Endothelial cell of umbilical vein (primary cell): Measurements from ENCODE around the gene ZNF775. TPM values are rescaled to one million over a fixed set of nuclear protein-coding genes. Genes with fewer than 3 reads are reported as not detected.
A peak's percentile ranks its signal among the peaks of the same experiment; 100 is the strongest.

Experiments
- BruUV-seq: library from RNA; stranded (reverse); fragments of 400-500 nt; replicated peaks from 2 replicates; lab custom pipeline; 2021; lab: Mats Ljungman, UMichigan
- CTCF ChIA-PET: fragments of 300-600, 350-600 bp; sonication (Branson Sonifier 250); formaldehyde crosslinking; loops from one replicate; lab custom pipeline; 2021; ENCODE audit warnings: antibody characterized with exemption, inconsistent platforms; lab: Charles Lee
- POLR2A ChIA-PET: fragments of 300-600, 350-600 bp; sonication (Branson Sonifier 250); formaldehyde crosslinking; loops from one replicate; lab custom pipeline; 2021; ENCODE audit warnings: antibody characterized with exemption, inconsistent platforms; lab: Charles Lee
- DNase-seq: peaks from one replicate; pipeline ENCODE4 v3.0.0-alpha.2; 2011; ENCODE audit warnings: low read depth, low spot score
- FAIRE-seq: peaks from 2 replicates; lab custom pipeline; 2011; peaks lifted over from hg19 to GRCh38; lab: Jason Lieb, UNC
- H2AFZ ChIP-seq: 2 replicates; pipeline ENCODE4 v1.6.0; 2012; ENCODE audit warnings: low read depth, low read length, control low read depth, inconsistent platforms
- H3K27ac ChIP-seq: 2 replicates; pipeline ENCODE4 v1.5.1; 2011; ENCODE audit warnings: low read depth, mild to moderate bottlenecking, control low read depth, low read length, moderate library complexity; ENCODE audit not compliant: insufficient read depth
- H3K27me3 ChIP-seq, 2 experiments: 2 replicates each; pipeline versions ENCODE4 v1.6.0 to v1.6.1; 2011; ENCODE audit warnings: low read length in 2 of 2, mixed read lengths in 1 of 2; ENCODE audit not compliant: control insufficient read depth in 2 of 2, insufficient read depth in 2 of 2
- H3K36me3 ChIP-seq, 2 experiments: 2 replicates in 1 of 2; 3 replicates in 1 of 2; pipeline ENCODE4 v1.5.1; 2011; ENCODE audit warnings: low read length in 2 of 2, mild to moderate bottlenecking in 1 of 2, moderate library complexity in 1 of 2; ENCODE audit not compliant: control insufficient read depth in 2 of 2, insufficient read depth in 2 of 2; ENCODE audit errors: extremely low read depth in 1 of 2
- H3K4me1 ChIP-seq: 3 replicates; pipeline ENCODE4 v1.5.1; 2011; ENCODE audit warnings: mild to moderate bottlenecking, low read length; ENCODE audit not compliant: control insufficient read depth, insufficient read depth; ENCODE audit errors: extremely low read depth
- H3K4me2 ChIP-seq: 2 replicates; pipeline ENCODE4 v1.6.1; 2011; ENCODE audit warnings: low read length, control low read depth, mixed read lengths; ENCODE audit not compliant: insufficient read depth
- H3K4me3 ChIP-seq, 3 experiments: fragments of 200-600 bp in 1 of 3; sonication (generic), shearing (Covaris generic) in 1 of 3; replicated peaks in 1 of 3; 2 replicates each; pipeline ENCODE4 v1.5.1; 2011 to 2016; ENCODE audit warnings: control low read depth in 3 of 3, low read length in 3 of 3, mild to moderate bottlenecking in 2 of 3, inconsistent platforms in 1 of 3, low read depth in 1 of 3, moderate library complexity in 1 of 3; ENCODE audit not compliant: insufficient read depth in 1 of 3
- H3K79me2 ChIP-seq: 2 replicates; pipeline ENCODE4 v1.6.0; 2012; ENCODE audit warnings: low read length, inconsistent platforms; ENCODE audit not compliant: control insufficient read depth, insufficient read depth
- H3K9ac ChIP-seq: replicated peaks from 2 replicates; pipeline ENCODE3; 2011; ENCODE audit warnings: low read length, control low read depth; ENCODE audit not compliant: insufficient read depth; ENCODE audit errors: extremely low read depth
- H3K9me1 ChIP-seq: replicated peaks from 3 replicates; pipeline ENCODE4 v1.6.0; 2011; ENCODE audit warnings: mild to moderate bottlenecking, low read length; ENCODE audit not compliant: control insufficient read depth, insufficient read depth; ENCODE audit errors: extremely low read depth
- H3K9me3 ChIP-seq: replicated peaks from 2 replicates; pipeline ENCODE4 v1.5.1; 2012; ENCODE audit warnings: low read length, inconsistent platforms; ENCODE audit not compliant: control insufficient read depth, insufficient read depth
- H4K20me1 ChIP-seq: replicated peaks from 2 replicates; pipeline ENCODE3; 2011; ENCODE audit warnings: mild to moderate bottlenecking, low read length; ENCODE audit not compliant: control insufficient read depth, insufficient read depth; ENCODE audit errors: extremely low read depth
- EZH2 ChIP-seq: IDR thresholded peaks from 2 replicates; pipeline ENCODE4 v1.6.1; 2012; ENCODE audit warnings: borderline replicate concordance, low read depth, mild to moderate bottlenecking, moderate library complexity, low read length, inconsistent platforms; ENCODE audit not compliant: severe bottlenecking
- FOS ChIP-seq: IDR thresholded peaks from 2 replicates; pipeline ENCODE4 v1.6.1; 2011; ENCODE audit warnings: mild to moderate bottlenecking, low read length, moderate library complexity, borderline replicate concordance; ENCODE audit not compliant: insufficient read depth
- GATA2 ChIP-seq: IDR thresholded peaks from 2 replicates; pipeline ENCODE4 v1.7.0; 2011; ENCODE audit warnings: low read depth, mild to moderate bottlenecking, moderate library complexity, mixed read lengths, low read length; ENCODE audit not compliant: insufficient read length, insufficient read depth
- JUN ChIP-seq: IDR thresholded peaks from 2 replicates; pipeline ENCODE4 v1.6.1; 2011; ENCODE audit warnings: borderline replicate concordance, low read depth; ENCODE audit not compliant: insufficient read length, insufficient read depth
- MAX ChIP-seq: IDR thresholded peaks from 2 replicates; pipeline ENCODE4 v1.6.1; 2011; ENCODE audit not compliant: insufficient read depth, insufficient read length
- MYC ChIP-seq: IDR thresholded peaks from one replicate; pipeline ENCODE4 v1.6.1; 2011; ENCODE audit warnings: mild to moderate bottlenecking, low read depth, low read length
- POLR2A ChIP-seq: IDR thresholded peaks from 2 replicates; pipeline ENCODE4 v1.6.1; 2012; ENCODE audit warnings: low read depth, mild to moderate bottlenecking, control low read depth, low read length
- POLR2AphosphoS5 ChIP-seq: IDR thresholded peaks from 2 replicates; pipeline ENCODE4 v1.6.1; 2012; ENCODE audit warnings: low read depth, mild to moderate bottlenecking, control low read depth, low read length, moderate library complexity; ENCODE audit not compliant: insufficient read depth
- dilution Hi-C: fragments of 300-500 bp; cut with MboI; formaldehyde crosslinking; loops from one replicate; pipeline ENCODE4 v1.15.0; 2019; ENCODE audit warnings: low sequenced_read_pairs; ENCODE audit not compliant: extremely low pct_ligation_motif_present
- intact Hi-C: fragments of 100-400 bp; cut with micrococcal nuclease; formaldehyde crosslinking; loops from one replicate; pipeline ENCODE4 v1.10.0; 2022
- polyA plus RNA-seq, 4 experiments: library from polyadenylated mRNA; depleted of rRNA in 3 of 4; stranded (reverse) in 3 of 4; unstranded in 1 of 4; fragments of >200 nt; gene quantifications; 2 replicates each; pipeline versions ENCODE4 v1.2.1 to v1.2.3, GENCODE V29; 2011 to 2012; ENCODE audit warnings: missing spikeins in 1 of 4
- total RNA-seq: library from RNA; stranded (reverse); gene quantifications from 2 replicates; pipeline ENCODE4 v1.2.3, GENCODE V29; 2021
- TF ChIP-seq, protein P1 (sequence below), 2 donors: IDR thresholded peaks; 1 replicate in 1 of 2; 2 replicates in 1 of 2; pipeline ENCODE4 v1.5.1; 2011; ENCODE audit warnings: low read length in 2 of 2, mild to moderate bottlenecking in 2 of 2, moderate library complexity in 2 of 2, control low read depth in 1 of 2, inconsistent platforms in 1 of 2, low read depth in 1 of 2; ENCODE audit not compliant: insufficient read depth in 1 of 2; ENCODE audit errors: extremely low read depth in 1 of 2

ZNF775 gene
- total and polyA plus RNA-seq, 2 donors (not counting 3 experiments of a cell fraction or from before 2014, with no cell fraction given) = 5.8 to 8.3 TPM

- H3K9ac ChIP-seq = peak overlapping the region; percentile 84
- CTCF ChIA-PET = interaction anchor here (0.6 to 2.5 kb wide), 13 partner anchors 9 to 1320 kb away, joined by 3 to 16 read pairs (median 3); partner anchors contain the start of gene ZNF775
- TF ChIP-seq GATA2 (no peak), POLR2AphosphoS5 (no peak), MYC (peak; percentile 11), EZH2 (no peak), POLR2A (no peak), FOS (no peak), JUN (no peak), MAX (peak; percentile 3)
- TF ChIP-seq, protein P1, sequence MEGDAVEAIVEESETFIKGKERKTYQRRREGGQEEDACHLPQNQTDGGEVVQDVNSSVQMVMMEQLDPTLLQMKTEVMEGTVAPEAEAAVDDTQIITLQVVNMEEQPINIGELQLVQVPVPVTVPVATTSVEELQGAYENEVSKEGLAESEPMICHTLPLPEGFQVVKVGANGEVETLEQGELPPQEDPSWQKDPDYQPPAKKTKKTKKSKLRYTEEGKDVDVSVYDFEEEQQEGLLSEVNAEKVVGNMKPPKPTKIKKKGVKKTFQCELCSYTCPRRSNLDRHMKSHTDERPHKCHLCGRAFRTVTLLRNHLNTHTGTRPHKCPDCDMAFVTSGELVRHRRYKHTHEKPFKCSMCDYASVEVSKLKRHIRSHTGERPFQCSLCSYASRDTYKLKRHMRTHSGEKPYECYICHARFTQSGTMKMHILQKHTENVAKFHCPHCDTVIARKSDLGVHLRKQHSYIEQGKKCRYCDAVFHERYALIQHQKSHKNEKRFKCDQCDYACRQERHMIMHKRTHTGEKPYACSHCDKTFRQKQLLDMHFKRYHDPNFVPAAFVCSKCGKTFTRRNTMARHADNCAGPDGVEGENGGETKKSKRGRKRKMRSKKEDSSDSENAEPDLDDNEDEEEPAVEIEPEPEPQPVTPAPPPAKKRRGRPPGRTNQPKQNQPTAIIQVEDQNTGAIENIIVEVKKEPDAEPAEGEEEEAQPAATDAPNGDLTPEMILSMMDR (IDR thresholded peaks at IDR 0.05; ENCODE audit: extremely low read depth in 1 of 2, insufficient read depth in 1 of 2, low read depth in 1 of 2, low read length in 2 of 2) = no peak
- dilution Hi-C loops = no loop called here
- H3K9me1 ChIP-seq = no peaks in the 10 kb centered on the region
- BruUV-seq = no TSS peak
- peak overlapping the region; percentile 49 to 79 (median 62) for H3K4me3 ChIP-seq
- POLR2A ChIA-PET = interaction anchor here (2.4 kb wide), 1 partner anchor 9 kb away, joined by 13 read pairs; the partner anchor contains the start of gene ZNF775
- DNase-seq = peak; percentile 78
- H4K20me1 ChIP-seq = no peaks in the 10 kb centered on the region
- H2AFZ ChIP-seq = peak overlapping the region; percentile 4
- H3K9me3 ChIP-seq = no peaks in the 10 kb centered on the region
- H3K4me2 ChIP-seq = peak overlapping the region; percentile 78
- peak overlapping the region; percentile 57 for H3K27ac ChIP-seq
- H3K36me3 ChIP-seq = peaks cover 12 to 34% of the 10 kb centered on the region in 2 experiments
- H3K27me3 ChIP-seq = no peaks in the 10 kb centered on the region
- peak; percentile 74 for FAIRE-seq
- H3K4me1 ChIP-seq = peaks cover 18% of the 10 kb centered on the region
- H3K79me2 ChIP-seq = peaks cover 51% of the 10 kb centered on the region
- intact Hi-C loops = loop anchor here (1.0 to 5.0 kb wide), 3 partner anchors 10 to 623 kb away; partner anchors contain the start of genes GIMAP6, NOS3 and ZNF775
Measured at GRCh38 chr7:150368884-150369747, 10.0 kb upstream of the ZNF775 start.
